GM12878 (cell line): ENCODE results near the gene FPR1. TPM values are rescaled to one million over a fixed set of nuclear protein-coding genes. Genes with fewer than 3 reads are reported as not detected.

Experiments
- BACH1 ChIP-seq: fragments of 450-650 bp; IDR thresholded peaks from 2 replicates; pipeline ENCODE4 v1.6.1; 2017; ENCODE audit warnings: mild to moderate bottlenecking, borderline replicate concordance
- BCL11A ChIP-seq: IDR thresholded peaks from 2 replicates; pipeline ENCODE4 v1.6.1; 2011; ENCODE audit warnings: low read depth, low read length
- CBX5 ChIP-seq: sonication (generic); IDR thresholded peaks from 2 replicates; pipeline ENCODE4 v1.6.1; 2016; ENCODE audit warnings: low read depth, moderate library complexity, mild to moderate bottlenecking, inconsistent platforms
- DPF2 ChIP-seq: fragments of 450-650 bp; IDR thresholded peaks from 2 replicates; pipeline ENCODE4 v1.6.1; 2017; ENCODE audit warnings: mild to moderate bottlenecking
- GATAD2B ChIP-seq: fragments of 450-650 bp; conservative IDR thresholded peaks from 2 replicates; pipeline ENCODE4 v1.6.1; 2017; ENCODE audit warnings: low read depth, mild to moderate bottlenecking, moderate library complexity
- HCFC1 ChIP-seq: fragments of 150-350 bp; IDR thresholded peaks from 2 replicates; pipeline ENCODE4 v1.6.1; 2014; ENCODE audit warnings: low read length
- IRF5 ChIP-seq: fragments of 450-650 bp; IDR thresholded peaks from 2 replicates; pipeline ENCODE4 v1.6.1; 2017; ENCODE audit warnings: borderline replicate concordance
- KLF5 ChIP-seq: fragments of 450-650 bp; IDR thresholded peaks from 2 replicates; pipeline ENCODE4 v1.6.1; 2014; ENCODE audit warnings: mild to moderate bottlenecking; ENCODE audit not compliant: partially characterized antibody
- NBN ChIP-seq: fragments of 450-650 bp; IDR thresholded peaks from 2 replicates; pipeline ENCODE4 v1.6.1; 2016
- NFYA ChIP-seq: IDR thresholded peaks from 2 replicates; pipeline ENCODE4 v1.6.1; 2011; ENCODE audit warnings: low read depth, mild to moderate bottlenecking, low read length, improper control_type of control experiment, borderline replicate concordance
- PAX5 ChIP-seq: IDR thresholded peaks from 2 replicates; pipeline ENCODE4 v1.6.1; 2011; ENCODE audit warnings: low read depth, low read length, borderline replicate concordance
- PBX3 ChIP-seq: IDR thresholded peaks from 2 replicates; pipeline ENCODE4 v1.6.1; 2011; ENCODE audit warnings: mild to moderate bottlenecking, low read depth, low read length, moderate library complexity; ENCODE audit not compliant: insufficient replicate concordance
- PKNOX1 ChIP-seq: fragments of 450-650 bp; IDR thresholded peaks from 2 replicates; pipeline ENCODE4 v1.6.1; 2016; ENCODE audit warnings: mild to moderate bottlenecking
- PML ChIP-seq: IDR thresholded peaks from 2 replicates; pipeline ENCODE4 v1.6.1; 2012; ENCODE audit warnings: low read length, inconsistent platforms
- POU2F2 ChIP-seq: IDR thresholded peaks from 3 replicates; pipeline ENCODE4 v1.6.1; 2011; ENCODE audit warnings: low read depth, mild to moderate bottlenecking, low read length, borderline replicate concordance
- RFX5 ChIP-seq: IDR thresholded peaks from 2 replicates; pipeline ENCODE4 v1.6.1; 2011; ENCODE audit warnings: low read depth, low read length, improper control_type of control experiment
- SIX5 ChIP-seq: IDR thresholded peaks from 2 replicates; pipeline ENCODE4 v1.6.1; 2011; ENCODE audit warnings: mild to moderate bottlenecking, low read depth, low read length, moderate library complexity; ENCODE audit not compliant: severe bottlenecking
- SMAD1 ChIP-seq: fragments of 450-650 bp; IDR thresholded peaks from 2 replicates; pipeline ENCODE4 v1.6.1; 2018; ENCODE audit warnings: mild to moderate bottlenecking, low read depth; ENCODE audit not compliant: partially characterized antibody
- SP1 ChIP-seq: IDR thresholded peaks from one replicate; pipeline ENCODE4 v1.6.1; 2011; ENCODE audit warnings: low read depth, low read length
- SREBF1 ChIP-seq: IDR thresholded peaks from 2 replicates; pipeline ENCODE4 v1.6.1; 2012; ENCODE audit warnings: mild to moderate bottlenecking, low read length
- TCF12 ChIP-seq: IDR thresholded peaks from 2 replicates; pipeline ENCODE4 v1.6.1; 2011; ENCODE audit warnings: low read depth, mild to moderate bottlenecking, low read length
- TCF7 ChIP-seq: IDR thresholded peaks from 2 replicates; pipeline ENCODE4 v1.6.1; 2014; ENCODE audit warnings: antibody characterized with exemption, borderline replicate concordance
- ZBED1 ChIP-seq: IDR thresholded peaks from 2 replicates; pipeline ENCODE4 v1.6.1; 2016; ENCODE audit warnings: borderline replicate concordance
- ZNF592 ChIP-seq: fragments of 450-650 bp; IDR thresholded peaks from 2 replicates; pipeline ENCODE4 v1.6.1; 2017; ENCODE audit warnings: mild to moderate bottlenecking, moderate library complexity
- polyA plus RNA-seq, 11 experiments: library from polyadenylated mRNA; depleted of rRNA in 4 of 11; unstranded in 6 of 11; stranded (reverse) in 5 of 11; fragments of >200 nt; fragmentation: Nextera tagmentation in 4 of 11; fragmentation: Illumina TruSeq in 1 of 11; extraction: Ambion mirVana in 4 of 11; extraction: Trizol in 1 of 11; gene quantifications; 1 replicate in 1 of 11; 2 replicates in 10 of 11; pipeline versions ENCODE4 v1.2.1 to v1.2.3, GENCODE V29; 2011 to 2016; ENCODE audit warnings: inconsistent platforms in 2 of 11, missing spikeins in 2 of 11, low read depth in 1 of 11
- total RNA-seq, 4 experiments: library from RNA; depleted of rRNA in 3 of 4; stranded (reverse); fragments of >200 nt in 3 of 4; fragmentation: Illumina TruSeq in 1 of 4; extraction: Trizol in 1 of 4; gene quantifications; 2 replicates each; pipeline versions ENCODE4 v1.2.1 to v1.2.3, GENCODE V29; 2013 to 2021

FPR1 gene
- total and polyA plus RNA-seq, 10 of the 15 experiments (the other 5 are each of a cell fraction or from before 2014, with no cell fraction given) = not detected

GRCh38 chr19:51703575-51704515 lies 47.8 kb downstream of the FPR1 start (continued):
- TF ChIP-seq PBX3 (peak; percentile 26), SP1 (peak; percentile 34), DPF2 (0 out of 2 replicates have a peak, but pooled peaks have one; percentile 42), CBX5 (no peak), BCL11A (no peak), PAX5 (peak; percentile 35; the same call in 1 of the 2 replicates), PML (peak; percentile 47; the same call in 1 of the 2 replicates), GATAD2B (peak; percentile 80; the same call in 1 of the 2 replicates), BACH1 (0 out of 2 replicates have a peak, but pooled peaks have one; percentile 32), KLF5 (no peak), IRF5 (no peak), POU2F2 (peak; percentile 83; the same call in 2 of the 3 replicates), SIX5 (no peak), SMAD1 (no peak), HCFC1 (peak; percentile 33; the same call in 1 of the 2 replicates), NBN (0 out of 2 replicates have a peak, but pooled peaks have one; percentile 6), PKNOX1 (peak; percentile 78), TCF7 (no peak), SREBF1 (no peak), TCF12 (0 out of 2 replicates have a peak, but pooled peaks have one; percentile 13), ZBED1 (no peak), ZNF592 (no peak), NFYA (no peak), RFX5 (no peak)
